Esophagus squamous epithelium (tissue), 4 donors: ENCODE measurements around the gene WDPCP.

Experiments
- CTCF ChIP-seq, 6 experiments: fragments of 450-650 bp in 4 of 6; fragments of 200-600 bp in 2 of 6; sonication (generic) in 2 of 6; IDR thresholded peaks; one replicate each; pipeline ENCODE4 v1.5.1; 2016 to 2019; ENCODE audit warnings: antibody characterized with exemption in 6 of 6, mild to moderate bottlenecking in 4 of 6, moderate library complexity in 4 of 6
- POLR2A ChIP-seq, 4 donors: fragments of 450-650 bp; IDR thresholded peaks; one replicate each; pipeline ENCODE4 v1.6.1; 2017; ENCODE audit warnings: antibody characterized with exemption in 4 of 4, mild to moderate bottlenecking in 4 of 4, moderate library complexity in 3 of 4

GRCh38 chr2:63631501-63631900 lies 43.2 kb upstream of the WDPCP start:
- TF ChIP-seq CTCF (IDR thresholded peaks at IDR 0.05) (no peak), POLR2A (IDR thresholded peaks at IDR 0.05) (no peak)
